GM18508 (cell line): ENCODE data around the gene ZNF687.

Source experiments
- ATAC-seq: cut with Tn5 transposase; IDR thresholded peaks from one replicate; pipeline ENCODE4 v1.9.1; 2021; ENCODE audit warnings: moderate number of reproducible peaks; ENCODE audit not compliant: insufficient read depth, unreplicated experiment

ZNF687 gene

DNA sequence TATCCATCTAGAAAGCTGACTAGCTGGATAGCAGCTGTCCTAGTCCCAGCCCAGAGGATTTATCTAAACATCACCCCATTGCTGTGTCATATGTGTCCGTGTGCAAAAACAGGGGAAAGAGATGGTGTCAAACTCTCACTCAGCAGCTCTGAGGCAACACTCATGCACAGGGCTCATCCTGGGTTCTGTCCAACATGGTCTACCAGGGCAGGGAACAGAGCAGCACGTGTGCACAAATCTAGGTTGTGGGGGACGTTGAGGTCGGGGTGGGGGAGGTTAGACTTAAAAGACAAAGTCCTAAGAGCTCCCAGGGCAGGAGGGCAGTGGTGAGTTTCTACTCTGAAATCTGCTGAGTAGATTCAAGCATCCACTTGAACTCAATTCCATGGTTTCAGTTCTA is 28.9 kb downstream of the ZNF687 start:
- ATAC-seq, result no peak

- no peak for ATAC-seq
Measured at GRCh38 chr1:151311589-151312331, 29.7 kb downstream of the ZNF687 start.

DNA sequence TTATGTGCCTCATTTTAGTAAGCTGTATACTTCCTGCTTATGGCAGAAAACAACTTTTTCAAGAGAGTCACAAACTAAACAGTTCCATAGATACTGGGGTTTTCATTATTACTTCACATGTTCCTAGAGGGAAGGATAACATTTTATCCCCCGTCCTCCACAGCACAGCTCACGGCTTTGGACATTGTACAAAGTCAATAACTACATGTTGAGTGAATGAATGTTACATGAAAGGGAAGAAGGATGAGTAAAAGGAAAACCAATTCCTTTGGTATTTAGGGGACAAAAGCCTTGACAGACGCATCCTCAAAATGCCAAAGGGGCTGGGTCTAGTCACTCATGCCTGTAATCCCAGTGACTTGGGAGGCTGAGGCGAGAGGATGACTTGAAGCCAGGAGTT is 30.3 kb downstream of the ZNF687 start:
- ATAC-seq, result no peak

- ATAC-seq, result no peak
Measured at GRCh38 chr1:151312826-151313225, 30.7 kb downstream of the ZNF687 start.

- no peak for ATAC-seq
Measured at GRCh38 chr1:151313501-151313900, 31.4 kb downstream of the ZNF687 start.

DNA sequence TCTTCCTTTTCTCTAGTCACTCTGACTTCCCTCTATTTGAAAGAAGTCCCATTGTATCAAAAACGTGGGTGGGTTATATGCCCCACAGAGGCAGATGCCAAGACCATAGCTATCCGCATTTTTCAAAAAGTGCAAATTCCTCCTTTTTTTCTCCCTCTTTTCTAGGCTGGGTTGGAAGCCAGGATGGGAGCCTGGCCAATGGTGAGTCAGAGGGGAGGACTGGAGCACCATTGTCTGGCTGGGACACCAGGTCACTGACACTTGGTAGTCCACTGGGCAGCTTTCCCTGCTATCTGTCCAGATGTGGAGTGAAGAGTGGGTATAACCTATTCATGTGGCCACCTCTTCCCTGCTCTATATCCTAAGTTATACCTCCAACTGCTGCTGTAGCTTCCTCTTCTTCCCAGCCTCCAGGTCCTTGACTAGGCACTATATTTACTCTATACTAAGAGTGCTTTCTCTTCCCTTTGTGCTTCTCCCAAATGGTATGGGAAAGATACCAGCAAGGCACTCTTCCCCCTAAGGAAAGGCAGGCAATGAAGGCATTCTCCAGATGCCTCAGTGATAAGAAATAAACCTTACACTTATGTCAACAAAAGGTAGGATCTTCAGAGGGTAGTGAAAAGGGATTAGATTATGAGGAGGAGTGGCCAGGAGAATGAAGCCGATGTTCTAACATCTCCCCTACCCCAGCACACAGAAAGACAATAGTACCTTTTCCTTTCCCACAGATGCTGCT is 32.2 kb downstream of the ZNF687 start:
- no peak for ATAC-seq

- no peak for ATAC-seq
Measured at GRCh38 chr1:151315565-151316235, 33.6 kb downstream of the ZNF687 start.

- no peak for ATAC-seq
Measured at GRCh38 chr1:151318975-151319374, 36.9 kb downstream of the ZNF687 start.

DNA sequence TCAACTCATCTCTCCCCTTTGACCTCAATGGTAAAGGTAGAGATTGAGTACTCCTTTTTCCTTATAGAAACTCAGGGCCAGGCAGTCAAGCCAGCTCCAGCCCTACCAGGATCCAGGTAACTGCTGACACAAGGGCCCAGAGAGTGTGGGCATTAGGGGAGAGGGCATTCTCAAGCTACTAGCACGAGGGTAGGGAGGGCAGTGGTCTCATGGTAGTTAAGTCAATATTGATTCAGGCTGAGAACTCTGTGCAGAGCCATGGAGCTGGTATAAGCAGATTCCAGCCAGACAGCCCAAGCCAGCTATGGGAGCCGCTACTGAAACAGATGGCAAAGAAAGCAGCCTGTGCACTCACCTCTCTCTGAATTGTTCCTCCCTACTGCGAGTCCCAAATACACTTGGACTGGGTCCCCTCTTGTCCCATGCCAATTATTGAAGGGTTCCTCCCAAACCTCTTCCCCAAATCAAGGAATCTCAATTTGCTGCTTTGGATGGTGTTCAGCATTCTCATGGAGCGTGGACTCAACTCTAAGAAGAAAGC is 42.4 kb downstream of the ZNF687 start:
- ATAC-seq, result no peak

- no peak for ATAC-seq
Measured at GRCh38 chr1:151325231-151325630, 43.1 kb downstream of the ZNF687 start.

DNA sequence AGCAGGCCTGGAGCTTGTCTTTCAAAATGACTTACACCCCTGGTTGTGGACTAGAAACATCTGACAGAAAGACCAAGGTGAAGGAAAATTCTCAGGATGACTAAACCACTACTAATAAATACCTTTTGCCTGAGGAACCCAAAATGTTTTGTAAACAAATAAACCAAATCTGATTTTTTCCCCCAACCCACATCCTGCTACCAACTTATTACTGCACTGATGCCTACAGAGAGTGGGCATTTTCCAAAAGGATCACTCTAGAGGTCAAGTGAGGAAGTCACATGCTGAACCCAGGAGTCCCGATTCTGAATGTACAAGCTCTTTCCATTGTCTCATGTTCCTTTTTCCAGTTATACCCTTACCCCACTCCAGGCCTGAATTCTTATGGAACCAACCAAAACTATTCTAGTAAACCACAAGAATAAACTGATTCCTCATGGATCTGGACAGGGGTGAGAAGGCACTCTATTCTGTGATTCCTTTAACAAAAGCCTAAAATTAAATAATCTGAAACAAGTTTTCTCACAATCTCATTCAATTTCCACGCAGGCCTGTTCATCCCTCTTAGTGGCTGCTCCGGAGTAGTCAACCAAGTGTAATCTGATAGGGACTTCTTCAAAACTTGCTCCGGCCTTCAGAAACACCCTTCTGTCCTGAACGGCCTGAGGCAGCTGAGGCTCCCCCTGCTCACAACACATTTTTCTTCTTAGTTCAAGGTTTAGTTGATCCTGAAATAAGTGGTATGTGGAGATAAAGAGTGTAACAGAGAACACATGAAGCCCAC is 43.7 kb downstream of the ZNF687 start:
- no peak for ATAC-seq

GRCh38 chr1:151326619-151327222 is 44.6 kb downstream of the ZNF687 start:
- no peak for ATAC-seq

DNA sequence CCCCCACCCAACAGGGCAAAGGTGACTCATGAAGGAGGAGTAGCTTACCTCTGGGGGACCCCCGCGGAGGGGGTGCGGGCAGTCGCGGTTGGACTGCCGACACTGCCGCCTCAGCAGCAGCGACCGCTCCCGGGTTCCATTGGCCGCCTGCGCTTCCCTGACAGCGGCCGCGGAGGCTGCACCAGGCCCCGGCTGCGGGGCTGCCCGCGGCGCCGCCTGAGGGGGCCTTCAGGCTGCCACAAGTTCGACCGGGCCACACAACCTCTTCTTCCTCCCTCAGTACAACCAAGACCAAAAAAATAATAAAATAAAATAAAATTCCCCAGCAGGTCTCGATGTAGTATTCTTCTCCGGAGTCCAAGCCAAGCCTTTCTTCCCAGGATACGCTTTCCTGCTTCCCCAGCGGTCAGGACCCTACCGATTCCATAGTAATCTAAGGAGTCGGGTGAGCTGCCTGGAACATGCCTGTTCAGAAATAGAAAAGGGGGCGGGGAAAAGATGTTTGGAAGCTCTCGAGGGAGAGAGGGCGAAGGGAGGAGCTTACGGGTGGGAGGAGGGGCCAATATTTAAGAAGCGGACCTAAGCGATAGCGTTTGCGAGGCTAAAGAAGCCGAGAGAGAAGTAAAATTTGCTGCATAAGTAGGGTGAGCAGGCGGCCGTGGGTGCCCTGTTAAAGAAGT is 45.3 kb downstream of the ZNF687 start, which contains the start of gene PI4KB:
TSS of gene PI4KB (minus strand) at position 194 of the 680 bp plus-strand sequence. CDS start 10,935 bp downstream, outside the sequence.
- no peak for ATAC-seq

DNA sequence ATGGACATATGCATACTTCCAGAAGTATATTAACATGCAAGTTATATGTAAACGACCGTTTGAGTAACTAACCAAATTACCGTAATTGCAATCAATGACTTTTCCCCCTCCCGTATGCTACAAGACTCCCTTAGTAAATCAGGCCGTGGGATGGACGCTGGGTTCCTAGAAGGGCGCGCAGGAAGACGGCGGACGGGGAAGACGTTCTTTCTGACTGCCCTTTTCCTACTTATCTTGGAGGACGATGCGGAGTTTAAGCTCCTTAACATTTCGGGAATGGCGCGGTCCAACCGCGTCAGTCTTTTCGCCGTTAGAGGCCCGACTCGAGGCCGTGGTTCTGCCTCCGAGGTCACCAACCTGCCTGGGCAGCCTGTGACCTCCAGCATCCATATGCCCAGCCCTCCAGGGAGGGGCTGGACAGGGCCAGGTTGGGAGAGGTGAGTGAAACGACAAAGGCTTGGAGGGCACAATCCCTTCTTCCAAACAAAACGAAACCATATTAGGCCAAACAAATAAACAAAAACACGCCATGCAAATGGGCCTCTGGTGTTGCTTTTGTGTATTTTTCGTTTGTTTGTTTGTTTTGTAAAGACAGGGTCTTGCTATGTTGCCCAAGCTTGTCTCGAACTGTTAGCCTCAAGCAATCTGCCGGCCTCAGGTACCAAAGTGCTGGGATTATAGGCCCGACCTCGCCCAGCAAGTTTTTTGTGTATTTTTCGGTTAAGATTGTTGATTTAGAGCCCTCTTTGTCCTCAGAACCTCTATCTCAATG is 46.0 kb downstream of the ZNF687 start:
- ATAC-seq, result no peak

DNA sequence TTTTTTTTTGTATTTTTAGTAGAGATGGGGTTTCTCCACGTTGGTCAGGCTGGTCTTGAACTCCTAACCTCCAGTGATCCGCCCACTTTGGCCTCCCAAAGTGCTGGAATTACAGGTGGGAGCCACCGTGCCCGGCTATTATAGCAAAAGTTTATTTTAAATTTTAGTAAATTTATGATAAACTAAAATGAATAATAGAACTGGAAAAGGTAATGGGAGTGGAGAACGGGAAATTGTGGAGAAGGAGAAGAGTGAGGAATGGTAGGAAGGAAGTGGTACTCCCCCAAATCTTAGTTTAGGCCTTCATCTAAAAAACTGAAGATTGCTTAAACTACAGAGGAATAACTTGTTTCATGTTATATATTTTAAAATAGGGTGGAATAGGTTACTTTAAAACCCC is 52.7 kb downstream of the ZNF687 start:
- ATAC-seq, result no peak

- no peak for ATAC-seq
Measured at GRCh38 chr1:151336556-151336955, 54.5 kb downstream of the ZNF687 start.

- no peak for ATAC-seq
Measured at GRCh38 chr1:151340870-151341754, 59.0 kb downstream of the ZNF687 start.
